Measurements from ENCODE around the gene KDELR3.

GRCh38 chr22:38455076-38455529 lies 12.8 kb upstream of the KDELR3 start, which contains the start of gene KCNJ4:
- TF ChIP-seq EZH2 (IDR thresholded peaks at IDR 0.05), result no peak
- no peak for TF ChIP-seq FOXP2 (optimal IDR thresholded peaks at IDR 0.05; ENCODE audit: control extremely low read depth, extremely low read length, insufficient read depth)

Data from SK-N-MC (cell line).